ENCODE measurements around the gene SLC25A22.

DNA sequence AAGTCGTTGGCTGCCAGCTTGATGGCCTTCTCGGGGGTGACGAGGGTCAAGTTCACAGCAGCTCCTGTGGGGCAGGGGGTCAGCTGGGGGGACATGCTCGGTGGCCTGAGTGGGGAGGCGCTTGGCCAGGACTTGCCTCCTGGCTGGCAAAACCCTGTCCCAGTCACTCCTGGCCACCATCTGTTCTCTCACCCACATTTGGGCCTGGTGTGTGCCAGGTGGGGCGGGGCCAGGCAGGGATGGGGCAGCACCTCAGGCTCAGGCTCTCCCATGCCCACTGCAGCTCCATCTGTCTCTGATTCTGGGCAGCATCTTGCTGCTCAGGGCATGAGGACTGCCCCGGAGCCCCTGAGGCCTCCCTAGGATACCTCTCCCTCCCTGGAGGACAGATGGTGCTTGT lies 4.5 kb downstream of the SLC25A22 start:
- TF ChIP-seq, protein P1, sequence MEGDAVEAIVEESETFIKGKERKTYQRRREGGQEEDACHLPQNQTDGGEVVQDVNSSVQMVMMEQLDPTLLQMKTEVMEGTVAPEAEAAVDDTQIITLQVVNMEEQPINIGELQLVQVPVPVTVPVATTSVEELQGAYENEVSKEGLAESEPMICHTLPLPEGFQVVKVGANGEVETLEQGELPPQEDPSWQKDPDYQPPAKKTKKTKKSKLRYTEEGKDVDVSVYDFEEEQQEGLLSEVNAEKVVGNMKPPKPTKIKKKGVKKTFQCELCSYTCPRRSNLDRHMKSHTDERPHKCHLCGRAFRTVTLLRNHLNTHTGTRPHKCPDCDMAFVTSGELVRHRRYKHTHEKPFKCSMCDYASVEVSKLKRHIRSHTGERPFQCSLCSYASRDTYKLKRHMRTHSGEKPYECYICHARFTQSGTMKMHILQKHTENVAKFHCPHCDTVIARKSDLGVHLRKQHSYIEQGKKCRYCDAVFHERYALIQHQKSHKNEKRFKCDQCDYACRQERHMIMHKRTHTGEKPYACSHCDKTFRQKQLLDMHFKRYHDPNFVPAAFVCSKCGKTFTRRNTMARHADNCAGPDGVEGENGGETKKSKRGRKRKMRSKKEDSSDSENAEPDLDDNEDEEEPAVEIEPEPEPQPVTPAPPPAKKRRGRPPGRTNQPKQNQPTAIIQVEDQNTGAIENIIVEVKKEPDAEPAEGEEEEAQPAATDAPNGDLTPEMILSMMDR (conservative IDR thresholded peaks at IDR 0.05) = no peak
- no peak for TF ChIP-seq EZH2 (IDR thresholded peaks at IDR 0.05; ENCODE audit: low read depth)
